Upper lobe of left lung (tissue), 6 donors: ENCODE measurements around the gene PHACTR1. TPM values are rescaled to one million over a fixed set of nuclear protein-coding genes. Genes with fewer than 3 reads are reported as not detected.

ENCODE experiments used
- ATAC-seq, 2 donors: fragments of 200-7000 bp; cut with Tn5 transposase; one replicate each; pipeline ENCODE4 v1.9.1; 2022; ENCODE audit warnings: mild to moderate bottlenecking in 2 of 2, moderate library complexity in 2 of 2; ENCODE audit not compliant: low FRiP score in 2 of 2
- DNase-seq, 2 donors: peaks; one replicate each; pipeline ENCODE4 v3.0.0-alpha.2; 2019 to 2020
- H3K27ac ChIP-seq, 4 donors: fragments of 200-600 bp; sonication (generic); one replicate each; pipeline ENCODE4 v1.5.1; 2016 to 2019
- H3K27me3 ChIP-seq, 4 donors: fragments of 200-600 bp; sonication (generic); one replicate each; pipeline ENCODE4 v1.5.1; 2017 to 2019
- H3K36me3 ChIP-seq, 4 donors: fragments of 200-600 bp; sonication (generic); one replicate each; pipeline ENCODE4 v1.5.1; 2016 to 2019
- H3K4me1 ChIP-seq, 4 donors: fragments of 200-600 bp; sonication (generic); one replicate each; pipeline ENCODE4 v1.5.1; 2018 to 2019
- H3K4me3 ChIP-seq, 4 donors: fragments of 200-600 bp; sonication (generic); one replicate each; pipeline ENCODE4 v1.5.1; 2017 to 2019; ENCODE audit warnings: mild to moderate bottlenecking in 2 of 4, moderate library complexity in 1 of 4
- H3K9me3 ChIP-seq, 4 donors: fragments of 200-600 bp; sonication (generic); one replicate each; pipeline ENCODE4 v1.5.1; 2018 to 2019
- EP300 ChIP-seq, 4 donors: sonication (generic); formaldehyde crosslinking; IDR thresholded peaks; one replicate each; pipeline ENCODE4 v1.5.1; 2017; ENCODE audit warnings: antibody characterized with exemption in 4 of 4, control low read depth in 2 of 4
- POLR2A ChIP-seq, 4 donors: fragments of 450-650 bp; IDR thresholded peaks; one replicate each; pipeline ENCODE4 v1.5.1; 2016 to 2017; ENCODE audit warnings: antibody characterized with exemption in 4 of 4, mild to moderate bottlenecking in 2 of 4
- POLR2AphosphoS5 ChIP-seq, 2 donors: sonication (generic); formaldehyde crosslinking; IDR thresholded peaks; one replicate each; pipeline ENCODE4 v1.5.1; 2017; ENCODE audit warnings: antibody characterized with exemption in 2 of 2
- WGBS, 2 donors: methylation state at CpG; one replicate each; pipeline ENCODE4 v1.1.5; 2017 to 2018; 5-methylcytosine and 5-hydroxymethylcytosine counted together
- total RNA-seq, 6 donors: library from RNA; depleted of rRNA in 4 of 6; stranded (reverse); fragments of >200 nt in 4 of 6; gene quantifications; one replicate each; pipeline versions ENCODE4 v1.1.0 to v1.2.1, GENCODE V29; 2016 to 2021
- TF ChIP-seq, protein P1 (sequence below), 6 experiments: fragments of 450-650 bp in 4 of 6; fragments of 200-600 bp in 2 of 6; sonication (generic) in 2 of 6; IDR thresholded peaks; one replicate each; pipeline ENCODE4 v1.5.1; 2016 to 2019; ENCODE audit warnings: antibody characterized with exemption in 6 of 6
- donor health status: DM: no; HTN: no; CAD: no; lungs with moderate emphysema.
- donor health status: DM: no; HTN: yes; CAD: no; lungs with severe emphysema.

The PHACTR1 gene
- total RNA-seq, 6 donors from 2014 or later, result 63.2 to 121 (median 90.9) TPM

DNA sequence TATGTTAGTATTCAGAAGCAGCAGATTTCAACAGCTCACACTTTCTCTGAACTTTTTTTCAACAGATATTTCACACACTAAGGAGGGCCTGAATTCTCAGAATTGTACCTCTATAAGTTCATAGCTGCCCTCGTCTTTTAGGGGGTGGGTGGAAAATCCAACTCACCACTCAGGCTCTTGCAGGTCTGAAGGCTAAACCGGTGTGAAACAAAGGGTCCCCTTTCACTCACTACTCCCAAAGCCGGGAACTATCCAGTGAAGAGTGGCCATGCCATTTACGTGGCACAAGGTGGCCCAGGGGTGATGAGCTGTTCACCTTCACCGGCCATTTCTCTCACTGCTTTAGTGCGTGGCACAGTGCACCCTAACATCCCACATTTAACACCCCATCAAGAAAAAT lies 587.5 kb downstream of the PHACTR1 start:
- TF ChIP-seq POLR2A (IDR thresholded peaks at IDR 0.05), result no peak
- WGBS, 2 donors, result 67 to 69% methylated on average over 5 to 6 of the region's 6 CpGs
- H3K36me3 ChIP-seq, result peaks cover 0 to 56% (median 16%) of the 10 kb centered on the region in 4 donors
- no peak for ATAC-seq
- DNase-seq, result no peak
- H3K27me3 ChIP-seq, result no peaks in the 10 kb centered on the region
- H3K27ac ChIP-seq, result peak overlapping the region; percentile 49 to 86 (median 76)
- H3K4me1 ChIP-seq, result peaks cover 16 to 26% (median 20%) of the 10 kb centered on the region in 4 donors
- H3K4me3 ChIP-seq, result no peak overlapping the region
- H3K9me3 ChIP-seq, result no peaks in the 10 kb centered on the region

DNA sequence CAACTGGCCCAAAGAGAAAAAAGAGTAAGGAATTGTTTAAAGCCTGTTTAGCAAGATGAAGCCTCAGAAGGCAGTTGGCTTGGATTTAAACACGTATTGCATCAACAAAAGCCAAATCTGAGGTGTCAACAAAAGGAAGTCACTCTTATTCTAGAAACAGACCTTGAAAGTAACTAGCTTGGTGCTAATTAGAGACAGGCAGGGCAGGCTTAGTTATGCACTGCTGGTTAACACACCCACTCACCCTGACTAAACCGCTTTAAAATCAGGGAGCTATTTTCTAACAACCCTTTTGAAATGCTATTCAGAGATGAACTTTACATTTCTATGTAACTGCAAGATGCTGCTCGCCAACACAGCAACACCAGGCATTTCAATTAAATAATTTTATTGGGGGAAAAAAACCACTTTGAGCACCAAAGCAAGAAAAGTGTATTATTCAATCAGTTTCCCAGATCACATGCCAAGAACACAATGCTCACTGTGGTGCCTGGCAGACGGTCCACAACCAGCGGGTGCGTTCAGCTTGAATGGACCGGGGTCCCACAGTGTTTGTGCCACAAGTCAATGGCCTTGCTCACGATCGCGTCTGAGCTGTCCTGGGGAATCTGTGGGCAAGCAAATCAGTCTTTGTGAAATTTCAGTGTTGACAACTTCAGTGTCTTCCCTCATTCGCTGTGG lies 588.2 kb downstream of the PHACTR1 start:
- no peaks in the 10 kb centered on the region for H3K9me3 ChIP-seq
- peaks cover 16 to 26% (median 20%) of the 10 kb centered on the region in 4 donors for H3K4me1 ChIP-seq
- peaks cover 0 to 53% (median 13%) of the 10 kb centered on the region in 4 donors for H3K36me3 ChIP-seq
- DNase-seq (no peak), ATAC-seq (no peak)
- no peak overlapping the region for H3K4me3 ChIP-seq
- WGBS, 2 donors, result 89 to 90% methylated on average over 11 of the region's 11 CpGs
- TF ChIP-seq POLR2A (IDR thresholded peaks at IDR 0.05) (no peak), POLR2AphosphoS5 (IDR thresholded peaks at IDR 0.05) (no peak), EP300 (IDR thresholded peaks at IDR 0.05) (no peak)
- TF ChIP-seq, protein P1, sequence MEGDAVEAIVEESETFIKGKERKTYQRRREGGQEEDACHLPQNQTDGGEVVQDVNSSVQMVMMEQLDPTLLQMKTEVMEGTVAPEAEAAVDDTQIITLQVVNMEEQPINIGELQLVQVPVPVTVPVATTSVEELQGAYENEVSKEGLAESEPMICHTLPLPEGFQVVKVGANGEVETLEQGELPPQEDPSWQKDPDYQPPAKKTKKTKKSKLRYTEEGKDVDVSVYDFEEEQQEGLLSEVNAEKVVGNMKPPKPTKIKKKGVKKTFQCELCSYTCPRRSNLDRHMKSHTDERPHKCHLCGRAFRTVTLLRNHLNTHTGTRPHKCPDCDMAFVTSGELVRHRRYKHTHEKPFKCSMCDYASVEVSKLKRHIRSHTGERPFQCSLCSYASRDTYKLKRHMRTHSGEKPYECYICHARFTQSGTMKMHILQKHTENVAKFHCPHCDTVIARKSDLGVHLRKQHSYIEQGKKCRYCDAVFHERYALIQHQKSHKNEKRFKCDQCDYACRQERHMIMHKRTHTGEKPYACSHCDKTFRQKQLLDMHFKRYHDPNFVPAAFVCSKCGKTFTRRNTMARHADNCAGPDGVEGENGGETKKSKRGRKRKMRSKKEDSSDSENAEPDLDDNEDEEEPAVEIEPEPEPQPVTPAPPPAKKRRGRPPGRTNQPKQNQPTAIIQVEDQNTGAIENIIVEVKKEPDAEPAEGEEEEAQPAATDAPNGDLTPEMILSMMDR (IDR thresholded peaks at IDR 0.05), result no peak
- H3K27me3 ChIP-seq, result no peaks in the 10 kb centered on the region
- H3K27ac ChIP-seq, result peak overlapping the region in 2 of 4 donors; percentile 81 to 86

DNA sequence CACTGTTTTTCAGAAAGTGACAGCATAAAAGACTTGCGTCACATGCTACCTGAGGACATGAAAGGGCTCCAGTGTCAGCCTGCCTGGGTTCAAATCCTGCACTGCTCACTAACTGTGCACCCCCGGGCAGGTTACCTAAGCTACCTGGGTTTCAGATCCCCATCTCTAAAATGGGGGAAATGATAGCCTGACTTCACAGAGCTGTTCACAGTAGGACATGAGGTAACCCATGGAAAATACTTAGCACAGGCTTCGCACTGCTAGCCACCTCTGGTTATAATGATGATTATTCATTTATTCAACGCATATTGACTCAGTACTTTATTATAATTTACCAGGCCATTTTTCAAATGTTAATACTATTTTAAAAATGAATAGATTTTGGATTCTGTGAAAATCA lies 588.7 kb downstream of the PHACTR1 start:
- 74 to 96% methylated on average over 4 of the region's 4 CpGs for WGBS, 2 donors
- TF ChIP-seq POLR2AphosphoS5 (IDR thresholded peaks at IDR 0.05) (no peak), POLR2A (IDR thresholded peaks at IDR 0.05) (no peak), EP300 (IDR thresholded peaks at IDR 0.05) (no peak)
- TF ChIP-seq, protein P1 (IDR thresholded peaks at IDR 0.05), result no peak
- Histone ChIP-seq H3K4me3 (no peak overlapping the region), H3K4me1 (peaks cover 16 to 26% (median 20%) of the 10 kb centered on the region in 4 donors), H3K9me3 (no peaks in the 10 kb centered on the region), H3K36me3 (peaks cover 0 to 51% (median 11%) of the 10 kb centered on the region in 4 donors), H3K27ac (no peak overlapping the region), H3K27me3 (no peaks in the 10 kb centered on the region)
- DNase-seq (no peak), ATAC-seq (no peak)

DNA sequence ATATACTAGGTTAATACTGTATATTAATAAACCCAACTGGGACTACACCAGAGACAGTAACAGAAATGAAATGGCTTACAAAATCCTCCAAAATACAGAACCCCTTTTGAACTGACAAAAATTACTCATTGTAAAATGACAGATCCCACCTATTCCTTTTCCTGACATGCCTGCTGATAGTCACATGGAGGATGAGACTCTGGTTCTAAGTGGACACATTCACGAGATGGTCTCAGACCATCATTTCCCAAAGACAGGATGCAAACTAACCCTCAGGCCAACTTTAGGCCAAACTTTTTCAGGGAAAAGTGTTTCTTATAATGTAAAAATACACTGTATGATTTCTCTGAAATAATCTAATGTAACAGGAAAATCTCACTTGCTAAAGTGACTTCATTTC lies 589.2 kb downstream of the PHACTR1 start:
- Histone ChIP-seq H3K27me3 (no peaks in the 10 kb centered on the region), H3K4me3 (no peak overlapping the region), H3K27ac (no peak overlapping the region), H3K9me3 (no peaks in the 10 kb centered on the region), H3K36me3 (peaks cover 0 to 49% (median 9%) of the 10 kb centered on the region in 4 donors), H3K4me1 (peaks cover 16 to 26% (median 20%) of the 10 kb centered on the region in 4 donors)
- DNase-seq (no peak), ATAC-seq (no peak)
- TF ChIP-seq, protein P1 (IDR thresholded peaks at IDR 0.05), result no peak
- TF ChIP-seq POLR2A (IDR thresholded peaks at IDR 0.05) (no peak), EP300 (IDR thresholded peaks at IDR 0.05) (no peak), POLR2AphosphoS5 (IDR thresholded peaks at IDR 0.05) (no peak)
- 90 to 94% methylated on average over 1 of the region's 1 CpG for WGBS, 2 donors

DNA sequence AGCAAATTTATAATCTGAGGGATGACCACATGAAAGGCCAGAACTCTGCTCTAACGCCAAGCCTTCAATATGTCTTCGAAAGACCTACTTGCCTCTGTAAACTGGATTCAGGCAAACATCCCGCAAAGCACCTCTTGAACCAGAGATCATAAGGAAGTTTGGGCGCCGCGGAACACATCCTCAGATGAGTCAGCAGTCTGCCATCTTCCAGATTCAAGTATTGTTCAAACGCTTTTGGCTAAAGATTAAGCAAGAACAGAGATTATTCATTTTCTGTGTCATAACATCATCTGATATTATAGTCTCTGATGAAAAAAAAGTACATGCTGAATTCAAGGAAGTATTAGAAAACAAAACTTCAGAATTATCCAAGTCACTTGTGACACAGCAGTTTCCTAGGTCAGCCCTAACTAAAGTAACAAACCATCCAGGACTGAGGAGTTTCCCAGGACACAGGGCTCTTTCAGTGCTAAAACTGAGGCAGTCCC lies 591.0 kb downstream of the PHACTR1 start:
- 75 to 89% methylated on average over 7 of the region's 7 CpGs for WGBS, 2 donors
- DNase-seq (peak in 1 of 2 donors; percentile 75), ATAC-seq (peak in 1 of 2 donors; percentile 62)
- peaks cover 14 to 19% (median 17%) of the 10 kb centered on the region in 4 donors for H3K4me1 ChIP-seq
- H3K4me3 ChIP-seq, result no peak overlapping the region
- H3K36me3 ChIP-seq, result peaks cover 0 to 50% (median 7%) of the 10 kb centered on the region in 4 donors
- no peak for TF ChIP-seq POLR2A (IDR thresholded peaks at IDR 0.05)
- TF ChIP-seq POLR2AphosphoS5 (IDR thresholded peaks at IDR 0.05), result no peak
- TF ChIP-seq, protein P1 (IDR thresholded peaks at IDR 0.05), result no peak
- TF ChIP-seq EP300 (IDR thresholded peaks at IDR 0.05), result no peak
- H3K27ac ChIP-seq, result peak overlapping the region in 2 of 4 donors; percentile 4 to 18
- H3K27me3 ChIP-seq, result no peaks in the 10 kb centered on the region
- no peaks in the 10 kb centered on the region for H3K9me3 ChIP-seq
